HG03039 (cell line): Measurements from ENCODE around the gene WNT2B.

Experiments
- ATAC-seq: cut with Tn5 transposase; IDR thresholded peaks from one replicate; pipeline ENCODE4 v1.9.1; 2021; ENCODE audit warnings: mild to moderate bottlenecking, moderate library complexity; ENCODE audit not compliant: unreplicated experiment

WNT2B gene

DNA sequence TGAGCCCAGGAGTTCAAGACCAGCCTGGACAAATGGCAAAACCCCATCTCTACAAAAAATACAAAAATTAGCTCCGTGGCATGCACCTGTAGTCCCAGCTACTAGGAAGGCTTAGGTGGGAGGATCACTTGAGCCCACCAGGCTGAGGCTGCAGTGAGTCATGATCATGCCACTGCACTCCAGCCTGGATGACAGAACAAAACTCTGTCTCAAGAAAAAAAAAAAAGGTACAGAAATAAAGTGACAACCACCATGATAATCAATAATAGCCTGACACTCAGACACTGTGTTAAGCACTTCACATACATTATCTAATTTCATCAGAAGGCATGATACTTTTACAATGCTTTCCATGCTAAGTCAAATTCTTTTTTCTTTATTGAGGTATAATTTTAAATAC, 57.0 kb downstream of the WNT2B start:
- no peak for ATAC-seq

- no peak for ATAC-seq
Observed at GRCh38 chr1:112575154-112575804, 66.5 kb downstream of the WNT2B start.

GRCh38 chr1:112576240-112576639, 67.5 kb downstream of the WNT2B start:
- no peak for ATAC-seq
